CD4-positive, alpha-beta T cell treated with Interleukin-10 for 1 hour (primary cell): Measurements from ENCODE around the gene RNASEH1.
"Not testable (repeated sequence)": the region's sequence is repeated elsewhere in the genome, so short reads cannot be mapped to it uniquely, and the experiment has no call there.

Experiments
- DNase-seq: peaks from one replicate; pipeline ENCODE4 v3.0.0-alpha.2; 2020

Gene RNASEH1

DNA sequence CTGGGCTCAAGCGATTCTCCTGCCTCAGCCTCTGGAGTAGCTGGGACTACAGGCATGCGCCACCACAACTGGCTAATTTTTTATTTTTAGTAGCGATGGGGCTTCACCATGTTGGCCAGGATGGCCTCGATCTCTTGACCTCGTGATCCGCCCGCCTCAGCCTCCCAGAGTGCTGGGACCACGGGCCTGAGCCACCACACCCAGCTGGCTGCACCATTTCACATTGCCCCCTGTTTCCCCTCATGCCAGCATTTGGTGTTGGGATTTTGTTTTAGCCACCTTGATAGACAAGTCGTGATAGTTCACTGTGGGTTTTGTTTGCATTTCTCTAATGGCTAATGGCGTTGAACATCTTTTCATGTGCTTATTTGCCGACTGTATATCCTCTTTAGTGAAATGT, 31.0 kb upstream of the RNASEH1 start:
- DNase-seq = no peak

DNA sequence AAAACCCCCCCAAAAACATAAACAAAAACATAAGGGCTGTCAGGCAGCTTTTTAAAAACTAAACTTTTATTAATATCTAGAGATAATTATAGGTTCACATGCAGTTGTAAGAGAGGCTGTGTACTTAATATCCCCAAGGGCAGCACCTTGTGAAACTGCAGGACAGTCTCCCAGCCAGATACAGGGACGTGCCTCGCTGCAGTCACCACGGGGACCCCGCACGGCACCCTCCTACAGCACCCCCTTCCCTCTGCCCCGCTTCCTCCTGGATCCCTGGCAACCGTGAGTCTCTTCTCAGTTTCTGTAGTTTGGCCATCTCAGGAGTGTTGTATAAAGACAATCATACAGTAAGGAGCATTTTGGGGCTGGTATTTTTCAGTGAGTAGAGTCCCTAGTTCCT, 30.0 kb upstream of the RNASEH1 start:
- no peak for DNase-seq

DNA sequence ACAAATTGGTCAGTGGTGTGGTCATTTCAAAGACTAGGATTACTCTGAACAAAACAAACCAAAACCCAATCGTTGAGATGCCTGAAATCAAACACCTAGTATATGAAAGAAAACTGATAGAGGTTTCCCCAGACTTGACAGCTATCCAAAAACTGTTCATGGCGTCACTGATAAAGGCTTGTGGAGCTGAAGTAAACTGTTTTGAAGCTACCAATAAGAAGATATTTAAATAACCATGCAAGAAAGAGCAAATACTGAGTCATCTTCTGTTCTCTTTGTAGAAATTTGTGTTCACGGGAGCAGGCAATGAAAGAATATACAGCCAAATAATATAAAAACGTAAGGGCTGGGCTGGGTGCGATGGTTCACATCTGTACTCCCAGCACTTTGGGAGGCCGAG, 29.3 kb upstream of the RNASEH1 start:
- DNase-seq = no peak

DNA sequence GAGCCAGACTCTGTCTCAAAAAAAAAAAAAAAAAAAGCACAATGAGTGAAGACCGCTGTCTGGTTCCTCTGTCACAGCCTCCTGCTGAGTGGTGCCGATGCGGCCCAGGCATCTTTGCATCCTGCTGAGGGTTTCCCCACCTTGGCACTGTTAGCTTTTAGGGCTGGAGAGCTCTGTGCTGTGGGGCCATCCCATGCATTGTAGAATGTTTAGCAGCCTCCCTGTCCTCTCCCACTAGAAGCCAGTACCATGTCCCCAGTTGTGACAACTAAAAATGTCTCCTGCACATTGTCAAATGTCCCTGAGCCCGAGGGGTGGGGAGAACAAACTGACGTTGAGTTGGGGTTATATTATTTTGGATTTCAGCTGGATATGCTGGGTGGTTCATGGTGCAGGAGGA, 28.9 kb upstream of the RNASEH1 start:
- no peak for DNase-seq

DNA sequence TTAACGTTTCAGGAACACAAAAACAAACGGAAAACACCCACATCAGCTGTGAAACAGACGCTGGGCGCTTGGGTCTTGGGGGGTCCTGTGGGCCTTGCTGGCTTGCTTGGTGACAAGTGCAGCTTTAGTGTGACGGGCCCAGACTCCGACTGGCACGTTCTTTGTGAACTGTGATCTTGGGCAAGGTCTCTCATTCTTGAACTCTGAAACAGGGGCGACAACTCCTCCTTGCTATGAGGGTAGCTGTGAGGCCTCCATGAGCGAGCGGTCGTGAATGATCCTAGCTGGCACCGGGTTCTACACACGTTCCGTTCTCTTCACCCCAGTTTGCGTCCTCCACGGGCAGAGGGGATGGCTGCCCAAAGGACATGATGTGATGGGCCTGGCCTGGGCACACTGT, 28.1 kb upstream of the RNASEH1 start:
- DNase-seq = no peak

DNA sequence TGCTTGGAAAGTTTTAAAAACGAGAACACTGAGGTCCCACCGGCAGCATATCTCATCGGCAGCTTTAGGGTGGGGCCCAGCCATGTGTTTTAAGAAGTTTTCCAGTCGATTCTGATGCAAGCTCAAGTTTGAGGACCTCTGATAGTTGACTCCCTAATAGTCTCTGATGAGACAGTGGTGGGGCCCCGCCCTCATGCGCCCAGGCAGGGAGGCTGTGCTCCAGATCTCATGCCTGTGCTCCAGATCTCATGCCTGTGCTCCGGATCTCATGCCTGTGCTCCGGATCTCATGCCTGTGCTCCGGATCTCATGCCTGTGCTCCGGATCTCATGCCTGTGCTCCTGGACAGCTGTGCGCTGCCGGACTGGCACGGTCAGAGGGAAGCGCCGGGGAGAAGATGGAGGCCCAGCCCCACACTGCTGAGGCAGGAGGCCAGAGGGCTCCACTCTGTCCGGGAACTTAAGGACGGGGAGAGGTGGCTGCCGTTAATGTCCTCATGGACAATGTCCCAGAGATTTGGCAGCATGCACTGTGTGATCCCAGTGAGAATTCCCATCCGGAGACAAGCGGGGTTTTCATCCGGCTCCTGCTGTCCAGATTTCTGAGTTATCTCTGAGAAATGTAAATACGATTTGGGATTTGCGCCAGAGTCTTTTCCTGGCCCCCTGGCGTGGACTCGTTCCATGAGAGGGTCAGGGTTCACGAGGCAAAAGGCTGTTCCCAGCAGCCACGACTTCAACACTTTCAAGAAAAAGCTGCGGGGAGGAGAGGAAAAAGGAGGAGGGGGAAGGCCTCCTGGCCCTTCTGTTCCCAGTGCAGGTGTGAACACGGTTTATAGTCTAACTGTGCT, 27.4 kb upstream of the RNASEH1 start:
- no peak for DNase-seq

DNA sequence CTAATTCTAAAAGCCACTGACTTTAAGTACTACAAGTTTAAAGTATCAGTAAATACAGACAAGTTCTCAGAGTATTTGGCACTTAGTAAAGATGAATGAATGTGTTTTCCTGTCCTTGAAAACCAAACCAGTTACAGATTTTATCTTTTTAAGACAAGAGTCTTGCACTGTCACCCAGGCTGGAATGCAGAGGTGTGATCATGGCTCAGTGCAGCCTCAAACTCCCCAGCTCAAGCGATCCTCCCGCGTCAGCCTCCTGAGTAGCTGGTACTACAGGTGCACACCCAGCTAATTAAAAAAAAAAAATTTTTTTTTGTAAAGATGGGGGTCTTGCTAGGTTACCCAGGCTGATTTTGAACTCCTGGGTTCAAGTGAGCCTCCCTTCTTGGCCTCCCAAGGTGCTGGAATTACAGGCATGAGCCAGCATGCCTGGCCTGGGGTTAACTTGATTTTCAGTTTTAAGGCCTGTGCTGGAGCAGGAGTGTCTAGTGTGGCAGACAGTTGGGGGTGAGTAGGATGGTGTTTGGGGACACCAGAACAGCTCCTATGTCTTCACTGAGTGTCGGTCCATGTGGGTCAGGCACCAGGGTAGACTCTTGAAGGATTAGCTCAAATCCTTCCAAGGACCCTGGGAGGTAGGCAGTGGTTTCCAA, 26.6 kb upstream of the RNASEH1 start:
- DNase-seq = no peak

DNA sequence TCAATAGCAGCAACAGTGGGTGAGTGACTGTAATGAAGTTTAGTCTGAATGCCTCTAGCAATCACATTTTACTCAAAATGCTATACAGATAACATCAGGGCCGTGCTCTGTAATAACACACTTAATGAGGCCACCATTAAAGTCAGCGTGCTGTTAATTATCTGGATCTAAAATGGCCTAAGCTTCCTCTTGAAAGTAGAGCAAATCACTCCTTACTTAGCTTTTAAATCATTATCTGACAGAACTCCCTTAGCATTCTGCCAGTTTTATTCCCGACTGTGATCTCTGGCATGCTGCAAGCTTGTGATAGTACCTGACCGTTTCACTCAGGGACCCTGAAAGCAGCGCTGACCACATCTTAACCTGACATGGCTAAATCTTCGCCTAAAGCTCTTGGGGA, 25.9 kb upstream of the RNASEH1 start:
- no peak for DNase-seq

DNA sequence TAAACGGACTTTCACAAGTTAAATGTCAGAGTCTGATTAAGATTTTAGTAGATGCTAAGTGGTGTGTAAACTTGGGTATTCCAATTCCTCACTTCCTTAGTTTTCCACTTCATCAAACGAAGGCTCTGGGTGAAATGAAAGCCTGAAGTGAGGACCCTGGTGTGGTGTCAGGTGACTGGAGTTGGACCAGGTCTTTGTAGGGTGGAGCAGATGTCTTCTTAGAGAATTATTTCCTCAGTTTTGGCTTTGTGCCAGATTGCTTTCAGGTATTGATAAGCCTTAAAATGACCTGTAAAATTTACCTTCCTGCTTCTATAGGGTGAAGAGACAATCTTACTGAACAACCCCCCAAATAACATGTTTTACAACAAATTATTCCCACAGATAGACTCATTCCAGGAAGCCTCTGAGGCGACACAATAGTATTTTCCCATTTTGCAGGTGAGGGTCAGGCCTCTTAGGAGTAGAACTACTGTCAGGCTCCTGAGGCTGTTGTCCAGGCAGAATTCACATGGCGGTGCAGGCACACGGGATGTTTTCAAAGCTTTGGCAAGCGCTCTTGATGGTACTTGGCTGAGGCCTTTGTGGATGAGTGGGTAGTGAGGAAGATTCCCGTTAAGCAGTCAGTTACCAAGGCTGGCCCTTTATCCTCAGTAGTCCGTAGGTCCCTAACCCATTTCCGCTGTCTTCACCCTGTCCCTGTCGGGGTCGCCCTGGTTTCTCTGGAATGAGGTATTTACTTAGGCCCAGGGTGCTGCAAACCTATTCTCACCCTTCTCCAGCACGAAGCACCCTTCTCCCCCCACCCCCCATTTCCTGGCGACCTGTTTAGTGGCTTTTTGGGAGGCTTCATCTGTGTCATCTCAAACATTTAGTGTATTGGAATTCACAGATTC, 23.5 kb upstream of the RNASEH1 start:
- no peak for DNase-seq

DNA sequence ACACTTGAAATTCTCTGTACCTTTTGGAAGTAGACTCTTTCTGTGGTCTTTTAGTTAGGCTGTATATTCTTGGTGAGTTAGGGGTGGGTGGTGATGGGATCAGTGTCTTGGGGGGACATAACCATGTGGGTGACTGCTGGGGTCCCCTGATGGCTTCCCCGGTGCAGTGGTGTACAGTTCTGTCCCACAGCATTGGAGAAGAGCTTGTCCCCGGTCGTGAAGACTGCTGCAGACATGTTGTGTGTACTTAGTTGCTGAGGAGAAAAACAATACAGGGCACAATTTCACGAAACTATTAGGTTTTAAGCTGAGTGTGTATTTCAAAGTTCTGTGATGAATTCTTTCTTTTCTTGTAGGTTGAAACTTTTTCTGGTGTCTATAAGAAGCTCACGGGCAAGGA, 22.3 kb upstream of the RNASEH1 start:
- DNase-seq = no peak

DNA sequence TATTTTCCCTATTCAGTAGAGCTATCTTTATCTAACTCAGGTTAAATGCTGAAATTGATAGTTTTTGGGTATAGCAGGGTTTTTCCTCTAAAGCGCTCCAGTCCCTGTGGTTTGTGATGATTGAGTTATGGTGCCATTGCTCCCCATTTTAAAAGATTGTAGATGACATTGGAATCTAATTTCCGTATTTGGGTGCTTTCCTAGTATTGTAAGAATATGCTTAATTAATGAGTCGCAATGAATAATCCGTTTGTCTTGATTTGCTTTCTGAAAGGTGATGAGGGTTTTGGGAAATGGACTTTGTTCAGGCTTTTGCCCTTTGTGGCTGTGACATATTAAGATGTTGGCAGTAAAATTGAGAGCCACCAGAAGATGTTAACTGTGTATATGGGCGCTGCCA, 20.9 kb upstream of the RNASEH1 start:
- DNase-seq = no peak

DNA sequence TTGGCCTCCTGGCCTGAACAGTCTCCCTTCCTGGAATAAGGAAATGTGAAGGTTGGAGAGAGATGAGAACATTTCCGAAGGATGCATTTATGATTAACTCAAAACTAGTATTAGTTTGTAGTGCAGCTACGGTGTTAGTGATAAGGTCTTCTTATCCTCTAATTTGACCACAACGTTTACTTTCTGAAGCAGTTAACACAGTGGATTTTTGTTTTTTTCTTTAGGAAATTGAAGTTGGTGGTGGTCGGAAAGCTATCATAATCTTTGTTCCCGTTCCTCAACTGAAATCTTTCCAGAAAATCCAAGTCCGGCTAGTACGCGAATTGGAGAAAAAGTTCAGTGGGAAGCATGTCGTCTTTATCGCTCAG, 18.1 kb upstream of the RNASEH1 start:
- not testable (repeated sequence) for DNase-seq

DNA sequence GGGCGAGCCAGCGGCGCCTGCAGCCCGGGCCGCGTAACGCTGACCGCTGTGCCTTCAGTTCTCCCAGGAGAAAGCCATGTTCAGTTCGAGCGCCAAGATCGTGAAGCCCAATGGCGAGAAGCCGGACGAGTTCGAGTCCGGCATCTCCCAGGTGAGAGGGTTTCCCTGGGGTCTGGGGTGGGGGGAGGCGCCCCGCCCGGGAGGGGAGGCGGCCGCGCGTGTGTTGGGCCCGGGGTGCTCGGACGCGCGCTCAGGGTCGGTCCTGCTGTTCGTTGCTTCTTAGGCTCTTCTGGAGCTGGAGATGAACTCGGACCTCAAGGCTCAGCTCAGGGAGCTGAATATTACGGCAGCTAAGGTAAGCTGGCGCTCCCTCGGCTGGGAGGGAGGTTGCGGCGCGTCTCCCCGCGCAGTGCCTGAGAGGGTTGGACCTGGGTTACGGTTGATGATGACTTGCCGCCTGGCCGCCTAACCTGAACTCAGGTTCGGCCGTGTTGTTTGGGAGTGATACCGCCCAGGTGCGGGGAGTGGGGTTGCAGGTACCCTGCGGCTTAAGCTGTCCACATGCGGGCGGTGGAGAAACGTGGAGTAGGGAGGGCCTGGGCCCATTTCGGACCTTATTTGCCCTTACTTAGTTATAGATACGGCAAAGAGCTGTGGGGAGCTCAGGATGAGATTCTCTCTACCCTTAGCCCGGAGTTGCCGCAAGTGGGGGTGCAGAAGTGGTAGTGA, 17.6 kb upstream of the RNASEH1 start:
- DNase-seq = no peak

DNA sequence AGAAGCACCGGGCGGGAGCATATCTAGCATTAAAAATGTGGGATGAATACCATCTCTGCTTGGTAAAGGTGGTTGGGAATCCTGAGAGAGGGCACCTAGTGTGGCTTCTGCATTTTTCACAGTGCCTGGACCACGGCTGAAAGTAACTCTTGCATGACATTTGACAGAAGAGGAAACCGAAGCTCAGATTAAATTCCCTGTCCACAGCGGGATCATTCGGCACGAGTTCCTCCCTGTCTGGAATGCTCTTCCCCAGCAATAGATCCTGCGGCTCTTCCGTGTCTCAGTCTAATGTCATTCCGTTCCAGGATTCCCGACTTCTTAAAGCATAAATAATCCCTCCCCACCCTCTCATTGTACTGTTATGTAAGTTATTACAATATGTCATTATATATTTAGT, 16.0 kb upstream of the RNASEH1 start:
- no peak for DNase-seq

DNA sequence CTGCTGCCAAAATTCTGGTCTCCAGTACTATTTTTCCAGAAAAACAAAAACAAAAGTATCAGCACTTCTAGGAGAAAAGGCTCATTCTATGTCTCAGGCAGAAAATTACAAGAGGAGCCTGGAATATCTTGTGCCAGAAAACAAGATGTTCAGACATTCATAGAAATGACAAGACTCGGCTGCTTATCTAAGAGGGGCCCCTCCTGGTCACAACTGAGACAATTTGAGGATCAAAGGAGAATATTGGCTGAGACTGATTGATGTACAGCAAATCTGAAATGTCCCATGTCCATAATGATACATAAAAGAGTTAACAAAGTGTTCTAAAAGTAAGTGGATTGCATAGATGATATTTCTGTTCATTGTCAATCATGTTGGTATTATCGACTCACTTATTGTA, 14.5 kb upstream of the RNASEH1 start:
- no peak for DNase-seq

DNA sequence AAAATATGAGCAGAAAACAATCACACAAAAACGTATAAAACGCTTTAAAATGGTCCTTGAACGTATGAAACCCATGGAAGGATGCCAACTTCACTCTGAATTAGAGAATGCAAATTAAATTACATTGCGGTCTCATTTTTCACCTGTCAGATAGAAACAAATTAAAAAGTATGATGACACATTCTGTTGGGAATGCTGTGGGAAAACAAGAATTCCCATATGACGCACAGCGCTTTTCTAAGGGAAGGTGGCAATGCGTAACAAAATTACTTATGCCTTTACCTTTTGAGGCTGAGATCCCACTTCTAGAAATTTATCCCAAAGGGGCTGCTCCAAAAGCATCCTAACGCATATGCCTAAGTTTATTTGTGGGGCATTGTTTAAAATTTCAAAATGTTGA, 13.2 kb upstream of the RNASEH1 start:
- no peak for DNase-seq

DNA sequence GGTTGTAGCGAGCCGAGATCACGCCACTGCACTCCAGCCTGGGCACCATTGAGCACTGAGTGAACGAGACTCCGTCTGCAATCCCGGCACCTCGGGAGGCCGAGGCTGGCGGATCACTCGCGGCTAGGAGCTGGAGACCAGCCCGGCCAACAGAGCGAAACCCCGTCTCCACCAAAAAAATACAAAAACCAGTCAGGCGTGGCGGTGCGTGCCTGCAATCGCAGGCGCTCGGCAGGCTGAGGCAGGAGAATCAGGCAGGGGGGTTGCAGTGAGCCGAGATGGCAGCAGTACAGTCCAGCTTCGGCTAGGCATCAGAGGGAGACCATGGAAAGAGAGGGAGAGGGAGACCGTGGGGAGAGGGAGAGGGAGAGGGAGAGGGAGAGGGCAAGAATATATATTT, 11.5 kb upstream of the RNASEH1 start:
- not testable (repeated sequence) for DNase-seq

DNA sequence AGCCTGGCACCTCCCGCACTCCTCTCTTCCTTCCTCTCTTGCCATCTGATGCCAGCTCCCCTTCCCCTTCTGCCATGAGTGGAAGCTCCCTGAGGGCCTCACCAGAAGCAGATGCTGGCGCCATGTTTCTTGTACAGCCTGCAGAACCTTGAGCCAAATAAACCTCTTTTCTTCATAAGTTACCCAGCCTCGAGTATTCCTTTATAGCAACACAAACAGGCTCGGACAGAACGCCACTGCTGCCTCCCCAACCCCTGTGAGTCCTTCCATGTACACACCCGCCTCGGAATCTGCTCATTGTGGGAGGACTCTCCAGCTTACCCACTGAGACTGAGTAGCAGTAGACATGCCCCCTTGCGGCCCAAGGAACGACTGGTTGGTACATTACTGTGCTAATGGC, 8.7 kb upstream of the RNASEH1 start:
- DNase-seq = no peak

DNA sequence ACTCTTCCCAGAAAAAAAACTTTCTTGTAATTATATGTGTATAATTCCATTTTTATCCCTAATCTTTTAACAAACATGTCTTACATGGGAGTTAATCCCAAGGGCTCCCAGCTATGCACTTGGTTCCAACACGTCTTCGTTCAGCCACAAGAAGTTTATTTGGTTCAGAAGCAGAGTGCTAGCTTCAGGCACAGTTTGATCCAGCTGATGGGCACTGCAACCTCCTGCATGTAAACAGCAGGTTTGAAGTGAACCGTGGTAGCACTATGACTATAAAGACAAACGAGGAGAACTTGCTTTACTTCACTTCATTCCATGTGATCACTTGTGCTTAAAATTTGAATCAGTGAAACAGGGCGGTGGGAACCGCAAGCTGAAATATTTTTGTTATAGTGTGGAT, 7.0 kb upstream of the RNASEH1 start:
- no peak for DNase-seq

DNA sequence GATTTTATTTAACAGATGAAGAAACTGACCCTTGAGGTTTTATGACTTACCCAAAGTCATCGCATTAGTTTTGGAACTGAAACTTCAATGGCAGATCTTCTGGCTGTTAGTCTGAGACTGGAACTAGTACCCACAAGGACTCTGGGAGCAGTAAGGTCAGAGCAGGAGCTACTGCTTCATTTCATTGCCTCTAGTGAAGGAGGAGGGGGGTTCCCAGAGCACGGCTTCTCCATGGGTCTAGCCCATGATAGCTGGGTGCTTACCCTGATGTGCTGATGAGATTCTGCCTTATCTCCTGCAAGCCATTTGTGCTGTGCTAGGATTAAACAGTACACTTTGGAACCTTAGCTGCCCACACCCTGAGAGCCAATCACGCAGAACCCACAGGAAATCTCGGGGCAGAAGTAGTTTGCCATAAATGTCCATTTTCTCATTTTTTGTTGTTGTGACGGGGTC, 5.4 kb upstream of the RNASEH1 start:
- DNase-seq = no peak

DNA sequence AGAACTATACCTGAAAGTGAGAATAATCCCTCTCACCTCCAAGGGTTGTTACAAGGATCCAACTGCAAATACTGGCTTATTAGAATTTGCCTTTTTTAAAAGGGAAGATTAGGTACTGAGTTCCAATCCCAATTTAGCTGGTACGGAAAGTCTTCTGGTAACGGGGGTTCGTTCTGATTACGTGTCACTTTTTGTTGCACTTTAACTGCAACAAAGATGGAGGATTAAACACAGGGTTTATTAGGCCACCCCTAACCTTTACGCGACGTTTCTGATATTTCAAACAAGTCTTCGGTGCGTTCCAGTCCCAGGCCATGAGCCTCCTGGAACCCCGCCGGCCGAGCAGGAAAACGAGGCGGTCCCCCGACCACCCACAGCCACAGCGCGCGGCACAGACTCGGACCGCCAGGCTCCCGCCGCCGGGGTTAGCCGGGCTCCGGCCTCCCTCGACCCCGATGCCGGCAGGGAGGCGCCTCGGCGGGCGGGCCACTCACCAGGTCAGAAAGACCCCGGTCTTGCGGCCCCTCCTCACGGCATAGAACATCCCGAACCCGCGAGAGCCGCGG, 411 bp downstream of the RNASEH1 start:
- DNase-seq = no peak

DNA sequence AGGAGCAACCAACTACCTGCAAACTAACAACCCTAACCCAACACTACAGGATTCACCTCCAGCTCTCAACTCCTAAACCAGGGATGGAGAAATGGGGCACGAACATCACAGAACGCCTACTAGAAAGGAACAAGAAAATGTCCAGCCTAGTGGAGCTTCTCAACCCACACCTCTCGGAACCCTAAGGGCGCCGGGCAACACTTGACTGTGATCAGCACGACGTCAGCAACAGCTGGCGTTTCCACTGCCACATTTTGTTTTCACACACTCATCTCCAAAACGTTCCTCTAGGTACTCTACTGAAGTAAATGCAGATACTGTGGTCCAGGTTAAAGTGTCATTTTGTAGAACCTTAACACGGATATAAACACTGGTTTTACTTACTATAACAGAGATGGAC, 4.2 kb downstream of the RNASEH1 start:
- DNase-seq = no peak

DNA sequence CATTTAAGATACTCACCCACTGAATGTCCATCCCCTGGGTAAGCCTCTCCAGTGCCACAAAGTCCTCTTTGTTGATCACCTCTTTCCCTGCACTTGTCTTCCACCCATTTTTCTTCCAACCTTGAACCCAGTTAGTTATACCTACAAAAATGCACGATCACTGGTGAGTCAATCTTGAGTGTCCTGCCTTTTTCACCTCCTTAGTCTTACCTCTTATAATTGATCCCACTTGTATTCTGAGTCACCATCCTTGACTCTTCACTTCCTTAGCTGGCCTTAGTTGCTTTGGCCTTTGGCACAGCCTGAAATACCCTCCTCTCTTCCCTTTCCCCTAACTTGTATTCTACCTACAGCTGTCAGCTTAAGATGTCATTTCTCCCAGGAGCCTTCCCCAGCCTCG, 10.2 kb downstream of the RNASEH1 start:
- no peak for DNase-seq
